ENCODE data around the gene SGIP1. TPM values are rescaled to one million over a fixed set of nuclear protein-coding genes. Genes with fewer than 3 reads are reported as not detected.

SGIP1 gene
- total RNA-seq, 1 donor from 2014 or later = 16.0 TPM

Small RNAs within 50 kb of the gene (microRNA-seq; reads per million reads assigned to microRNA genes)
- gene MIR3117 (ENCODE audit: borderline number of aligned reads, unreplicated experiment) = 4.8 reads per million

Other genes starting within 250 kb of the SGIP1 start
- gene DYNLT5, start 218.3 kb downstream of the SGIP1 start, total RNA-seq = 0.60 TPM in 1 of 2 replicates, not detected in the other

Data from progenitor cell of endocrine pancreas (in vitro differentiated cells).